ENCODE results near the gene DSCAM. TPM values are rescaled to one million over a fixed set of nuclear protein-coding genes. Genes with fewer than 3 reads are reported as not detected.

DSCAM gene
- total RNA-seq, 1 donor from 2014 or later = 0.21 TPM

DNA sequence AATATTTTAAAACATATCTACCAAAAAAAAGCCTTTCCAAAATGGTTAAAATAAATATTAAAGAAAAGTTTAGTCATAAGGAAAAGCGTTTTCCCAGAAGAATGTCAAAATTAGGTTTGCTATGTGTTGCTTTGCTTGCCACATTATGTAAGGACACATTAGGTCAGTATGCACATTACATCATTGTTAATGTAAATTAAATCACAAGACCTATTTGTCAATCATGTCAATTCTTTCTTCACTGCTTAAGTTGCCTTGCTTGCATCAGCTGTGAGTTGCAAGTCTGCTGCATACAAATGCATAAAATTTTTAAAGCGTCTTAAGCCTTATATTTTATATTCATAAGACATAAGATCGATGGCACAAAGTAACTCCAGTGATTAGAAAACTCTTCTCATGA lies 530.9 kb downstream of the DSCAM start:
- Mint-ChIP-seq H3K4me1 (ENCODE audit: unreplicated experiment) (no peaks in the 10 kb centered on the region), H3K27ac (ENCODE audit: unreplicated experiment) (no peak overlapping the region), H3K27me3 (ENCODE audit: unreplicated experiment) (no peaks in the 10 kb centered on the region), H3K36me3 (ENCODE audit: low read depth, unreplicated experiment) (no peaks in the 10 kb centered on the region), H3K9me3 (ENCODE audit: unreplicated experiment) (peaks cover 19% of the 10 kb centered on the region), H3K4me3 (ENCODE audit: unreplicated experiment) (no peak overlapping the region)
- TF ChIP-seq, protein P1, sequence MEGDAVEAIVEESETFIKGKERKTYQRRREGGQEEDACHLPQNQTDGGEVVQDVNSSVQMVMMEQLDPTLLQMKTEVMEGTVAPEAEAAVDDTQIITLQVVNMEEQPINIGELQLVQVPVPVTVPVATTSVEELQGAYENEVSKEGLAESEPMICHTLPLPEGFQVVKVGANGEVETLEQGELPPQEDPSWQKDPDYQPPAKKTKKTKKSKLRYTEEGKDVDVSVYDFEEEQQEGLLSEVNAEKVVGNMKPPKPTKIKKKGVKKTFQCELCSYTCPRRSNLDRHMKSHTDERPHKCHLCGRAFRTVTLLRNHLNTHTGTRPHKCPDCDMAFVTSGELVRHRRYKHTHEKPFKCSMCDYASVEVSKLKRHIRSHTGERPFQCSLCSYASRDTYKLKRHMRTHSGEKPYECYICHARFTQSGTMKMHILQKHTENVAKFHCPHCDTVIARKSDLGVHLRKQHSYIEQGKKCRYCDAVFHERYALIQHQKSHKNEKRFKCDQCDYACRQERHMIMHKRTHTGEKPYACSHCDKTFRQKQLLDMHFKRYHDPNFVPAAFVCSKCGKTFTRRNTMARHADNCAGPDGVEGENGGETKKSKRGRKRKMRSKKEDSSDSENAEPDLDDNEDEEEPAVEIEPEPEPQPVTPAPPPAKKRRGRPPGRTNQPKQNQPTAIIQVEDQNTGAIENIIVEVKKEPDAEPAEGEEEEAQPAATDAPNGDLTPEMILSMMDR (IDR thresholded peaks at IDR 0.05; ENCODE audit: unreplicated experiment) = no peak
- no peak for DNase-seq (ENCODE audit: low spot score)

DNA sequence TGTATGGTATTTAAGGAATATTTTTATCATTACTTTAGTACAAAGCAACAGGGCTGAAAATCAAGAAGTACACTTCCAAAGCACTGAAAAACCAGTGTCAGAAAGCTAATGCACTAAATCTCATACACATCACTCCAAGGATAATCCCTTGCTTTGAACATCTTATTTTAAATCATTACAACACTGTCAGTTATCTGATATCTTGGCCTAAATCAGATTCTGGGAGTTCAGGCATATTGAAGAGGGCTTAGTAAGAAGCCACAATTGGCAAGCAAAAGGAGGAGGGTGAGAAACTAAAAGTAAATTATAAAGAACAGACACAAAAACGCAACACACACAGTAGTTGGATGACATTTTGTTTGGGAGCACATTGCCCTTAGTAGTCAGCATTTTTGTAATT lies 531.3 kb downstream of the DSCAM start:
- no peak for DNase-seq (ENCODE audit: low spot score)
- H3K36me3 Mint-ChIP-seq (ENCODE audit: low read depth, unreplicated experiment) = no peaks in the 10 kb centered on the region
- H3K4me3 Mint-ChIP-seq (ENCODE audit: unreplicated experiment) = no peak overlapping the region
- TF ChIP-seq, protein P1 (IDR thresholded peaks at IDR 0.05; ENCODE audit: unreplicated experiment) = no peak
- no peaks in the 10 kb centered on the region for H3K4me1 Mint-ChIP-seq (ENCODE audit: unreplicated experiment)
- H3K27ac Mint-ChIP-seq (ENCODE audit: unreplicated experiment) = no peak overlapping the region
- H3K27me3 Mint-ChIP-seq (ENCODE audit: unreplicated experiment) = no peaks in the 10 kb centered on the region
- H3K9me3 Mint-ChIP-seq (ENCODE audit: unreplicated experiment) = peaks cover 16% of the 10 kb centered on the region

DNA sequence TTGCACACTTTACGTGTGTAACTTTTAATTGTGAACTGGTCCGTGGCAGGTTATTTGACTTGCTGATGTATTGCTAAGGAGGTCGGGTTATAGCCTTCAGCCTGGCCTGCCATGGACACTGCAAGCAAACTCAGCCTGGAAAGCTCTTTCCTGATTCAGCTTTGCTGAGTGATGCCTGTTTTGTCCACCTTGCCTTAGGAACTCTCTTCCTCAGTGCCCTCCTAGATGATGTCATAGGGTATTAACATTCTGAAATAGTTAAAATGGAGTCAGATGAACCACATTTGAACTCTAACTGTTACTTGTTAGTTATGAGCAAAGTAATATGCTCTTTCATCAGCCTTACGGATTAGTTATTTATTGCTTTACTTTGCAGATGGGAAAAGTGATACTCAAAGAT lies 533.7 kb downstream of the DSCAM start:
- H3K4me1 Mint-ChIP-seq (ENCODE audit: unreplicated experiment) = no peaks in the 10 kb centered on the region
- no peak overlapping the region for H3K4me3 Mint-ChIP-seq (ENCODE audit: unreplicated experiment)
- TF ChIP-seq, protein P1 (IDR thresholded peaks at IDR 0.05; ENCODE audit: unreplicated experiment) = no peak
- no peaks in the 10 kb centered on the region for H3K36me3 Mint-ChIP-seq (ENCODE audit: low read depth, unreplicated experiment)
- no peak overlapping the region for H3K27ac Mint-ChIP-seq (ENCODE audit: unreplicated experiment)
- peaks cover 20% of the 10 kb centered on the region for H3K9me3 Mint-ChIP-seq (ENCODE audit: unreplicated experiment)
- no peak for DNase-seq (ENCODE audit: low spot score)
- no peaks in the 10 kb centered on the region for H3K27me3 Mint-ChIP-seq (ENCODE audit: unreplicated experiment)

DNA sequence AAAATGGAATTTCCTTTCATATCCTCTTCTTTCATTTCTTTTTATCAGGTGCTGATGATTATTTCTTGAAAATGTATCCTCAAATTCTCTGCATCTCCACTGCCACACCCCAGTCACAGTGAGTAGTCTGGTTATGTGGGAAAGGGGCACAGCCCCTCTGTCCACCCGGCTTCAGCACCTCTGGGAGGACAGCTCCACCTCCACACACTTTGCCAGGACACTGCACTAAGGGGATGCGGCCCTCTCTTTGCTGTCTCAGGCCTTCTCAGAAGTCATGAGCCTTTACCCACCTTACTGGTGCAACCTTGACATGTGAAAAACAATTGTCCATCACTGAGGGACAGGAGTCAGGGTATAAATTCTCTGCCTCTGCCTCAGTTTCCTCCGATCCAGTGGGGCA lies 546.7 kb downstream of the DSCAM start:
- no peak for DNase-seq (ENCODE audit: low spot score)
- Mint-ChIP-seq H3K27ac (ENCODE audit: unreplicated experiment) (no peak overlapping the region), H3K4me3 (ENCODE audit: unreplicated experiment) (no peak overlapping the region), H3K36me3 (ENCODE audit: low read depth, unreplicated experiment) (peaks cover 3% of the 10 kb centered on the region), H3K27me3 (ENCODE audit: unreplicated experiment) (peaks cover 3% of the 10 kb centered on the region), H3K9me3 (ENCODE audit: unreplicated experiment) (peaks cover 40% of the 10 kb centered on the region), H3K4me1 (ENCODE audit: unreplicated experiment) (no peaks in the 10 kb centered on the region)
- TF ChIP-seq, protein P1 (IDR thresholded peaks at IDR 0.05; ENCODE audit: unreplicated experiment) = no peak

DNA sequence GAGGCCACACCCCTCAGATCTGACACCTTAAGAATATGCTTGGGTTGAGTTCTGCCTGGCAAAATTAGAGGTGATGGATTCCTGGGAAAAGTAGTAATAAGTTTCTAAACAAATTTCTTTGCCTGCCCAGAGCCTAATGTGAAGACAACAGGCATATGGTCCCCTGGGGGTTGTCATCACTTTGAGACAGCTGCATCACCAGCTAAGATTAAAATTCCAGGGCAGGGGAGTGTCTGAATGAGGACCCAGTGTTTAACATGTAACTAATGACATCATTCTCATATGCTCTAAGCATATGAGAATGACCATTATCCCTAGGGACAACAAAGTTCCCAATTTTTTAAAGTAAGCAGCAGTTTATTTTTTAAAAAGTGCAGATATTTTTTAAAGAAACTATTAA lies 547.5 kb downstream of the DSCAM start:
- peaks cover 44% of the 10 kb centered on the region for H3K9me3 Mint-ChIP-seq (ENCODE audit: unreplicated experiment)
- TF ChIP-seq, protein P1 (IDR thresholded peaks at IDR 0.05; ENCODE audit: unreplicated experiment) = no peak
- H3K4me1 Mint-ChIP-seq (ENCODE audit: unreplicated experiment) = no peaks in the 10 kb centered on the region
- no peak for DNase-seq (ENCODE audit: low spot score)
- H3K27ac Mint-ChIP-seq (ENCODE audit: unreplicated experiment) = no peak overlapping the region
- peaks cover 3% of the 10 kb centered on the region for H3K27me3 Mint-ChIP-seq (ENCODE audit: unreplicated experiment)
- H3K36me3 Mint-ChIP-seq (ENCODE audit: low read depth, unreplicated experiment) = peaks cover 3% of the 10 kb centered on the region
- H3K4me3 Mint-ChIP-seq (ENCODE audit: unreplicated experiment) = no peak overlapping the region

Data from endothelial cell (in vitro differentiated cells).